ENCODE measurements around the gene AIG1. TPM values are rescaled to one million over a fixed set of nuclear protein-coding genes. Genes with fewer than 3 reads are reported as not detected.

Gene AIG1
- total and polyA plus RNA-seq, 2 of the 4 experiments (the other 2 are of a cell fraction) = 21.3 to 27.1 TPM

DNA sequence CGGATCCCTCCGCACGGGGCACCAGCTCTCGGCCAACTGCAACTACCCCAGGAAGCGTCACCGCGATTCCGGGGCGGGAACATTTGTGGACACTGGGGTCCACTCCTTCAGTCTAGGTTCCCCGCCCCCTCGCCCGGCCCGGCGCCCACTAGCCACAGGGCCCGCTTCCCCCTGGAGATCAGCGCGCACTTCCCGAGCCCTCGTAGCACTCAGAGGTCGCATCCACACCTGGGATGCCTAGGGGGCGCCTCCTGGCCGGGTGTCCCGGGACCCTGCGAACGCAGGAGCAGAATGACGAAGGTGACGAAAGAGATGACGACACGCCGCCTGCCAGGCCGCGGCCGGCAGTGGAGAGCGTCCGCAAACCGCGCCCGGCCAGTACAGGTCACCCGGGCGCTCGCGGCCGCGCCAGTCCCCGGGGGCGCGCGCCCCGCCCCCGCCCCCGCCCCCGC is 309 bp upstream of the AIG1 start:
- intact Hi-C loops (cut with micrococcal nuclease) = loop anchor here (2.0 to 5.0 kb wide), 2 partner anchors 114 to 367 kb away; no protein-coding TSS in a partner anchor
- TF ChIP-seq, protein P1, sequence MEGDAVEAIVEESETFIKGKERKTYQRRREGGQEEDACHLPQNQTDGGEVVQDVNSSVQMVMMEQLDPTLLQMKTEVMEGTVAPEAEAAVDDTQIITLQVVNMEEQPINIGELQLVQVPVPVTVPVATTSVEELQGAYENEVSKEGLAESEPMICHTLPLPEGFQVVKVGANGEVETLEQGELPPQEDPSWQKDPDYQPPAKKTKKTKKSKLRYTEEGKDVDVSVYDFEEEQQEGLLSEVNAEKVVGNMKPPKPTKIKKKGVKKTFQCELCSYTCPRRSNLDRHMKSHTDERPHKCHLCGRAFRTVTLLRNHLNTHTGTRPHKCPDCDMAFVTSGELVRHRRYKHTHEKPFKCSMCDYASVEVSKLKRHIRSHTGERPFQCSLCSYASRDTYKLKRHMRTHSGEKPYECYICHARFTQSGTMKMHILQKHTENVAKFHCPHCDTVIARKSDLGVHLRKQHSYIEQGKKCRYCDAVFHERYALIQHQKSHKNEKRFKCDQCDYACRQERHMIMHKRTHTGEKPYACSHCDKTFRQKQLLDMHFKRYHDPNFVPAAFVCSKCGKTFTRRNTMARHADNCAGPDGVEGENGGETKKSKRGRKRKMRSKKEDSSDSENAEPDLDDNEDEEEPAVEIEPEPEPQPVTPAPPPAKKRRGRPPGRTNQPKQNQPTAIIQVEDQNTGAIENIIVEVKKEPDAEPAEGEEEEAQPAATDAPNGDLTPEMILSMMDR (conservative IDR thresholded peaks at IDR 0.05; ENCODE audit: low read depth, low read length) = no peak
- TF ChIP-seq FOS (IDR thresholded peaks at IDR 0.05; ENCODE audit: low read depth, low read length) = no peak
- no peak for TF ChIP-seq RAD21 (IDR thresholded peaks at IDR 0.05; ENCODE audit: low read length)
- no peak for TF ChIP-seq RCOR1 (IDR thresholded peaks at IDR 0.05; ENCODE audit: insufficient replicate concordance, low read length)
- peak; percentile 66; the same call in 1 of the 2 replicates for TF ChIP-seq CEBPB (IDR thresholded peaks at IDR 0.05; ENCODE audit: low read depth, low read length)
- TF ChIP-seq MAFK (IDR thresholded peaks at IDR 0.05; ENCODE audit: low read depth, low read length) = no peak
- TF ChIP-seq, protein P2, sequence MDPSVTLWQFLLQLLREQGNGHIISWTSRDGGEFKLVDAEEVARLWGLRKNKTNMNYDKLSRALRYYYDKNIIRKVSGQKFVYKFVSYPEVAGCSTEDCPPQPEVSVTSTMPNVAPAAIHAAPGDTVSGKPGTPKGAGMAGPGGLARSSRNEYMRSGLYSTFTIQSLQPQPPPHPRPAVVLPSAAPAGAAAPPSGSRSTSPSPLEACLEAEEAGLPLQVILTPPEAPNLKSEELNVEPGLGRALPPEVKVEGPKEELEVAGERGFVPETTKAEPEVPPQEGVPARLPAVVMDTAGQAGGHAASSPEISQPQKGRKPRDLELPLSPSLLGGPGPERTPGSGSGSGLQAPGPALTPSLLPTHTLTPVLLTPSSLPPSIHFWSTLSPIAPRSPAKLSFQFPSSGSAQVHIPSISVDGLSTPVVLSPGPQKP (IDR thresholded peaks at IDR 0.05; ENCODE audit: borderline replicate concordance, low read depth, low read length) = no peak
- peak; percentile 14; the same call in 1 of the 2 replicates for TF ChIP-seq CHD1 (IDR thresholded peaks at IDR 0.05; ENCODE audit: low read depth, low read length)
- TF ChIP-seq, protein P3, sequence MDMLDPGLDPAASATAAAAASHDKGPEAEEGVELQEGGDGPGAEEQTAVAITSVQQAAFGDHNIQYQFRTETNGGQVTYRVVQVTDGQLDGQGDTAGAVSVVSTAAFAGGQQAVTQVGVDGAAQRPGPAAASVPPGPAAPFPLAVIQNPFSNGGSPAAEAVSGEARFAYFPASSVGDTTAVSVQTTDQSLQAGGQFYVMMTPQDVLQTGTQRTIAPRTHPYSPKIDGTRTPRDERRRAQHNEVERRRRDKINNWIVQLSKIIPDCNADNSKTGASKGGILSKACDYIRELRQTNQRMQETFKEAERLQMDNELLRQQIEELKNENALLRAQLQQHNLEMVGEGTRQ (IDR thresholded peaks at IDR 0.05; ENCODE audit: low read depth, low read length) = no peak
- no peak for TF ChIP-seq NFE2L2 (IDR thresholded peaks at IDR 0.05; ENCODE audit: low read depth, low read length)
- TF ChIP-seq MAZ (IDR thresholded peaks at IDR 0.05; ENCODE audit: borderline replicate concordance, low read depth, low read length) = no peak
- no peak for TF ChIP-seq RFX5 (IDR thresholded peaks at IDR 0.05; ENCODE audit: low read depth, low read length)
- TF ChIP-seq MXI1 (IDR thresholded peaks at IDR 0.05; ENCODE audit: borderline replicate concordance, low read depth, low read length) = no peak; the same call in 1 of the 2 replicates
- no peak for TF ChIP-seq SMC3 (IDR thresholded peaks at IDR 0.05; ENCODE audit: low read depth, low read length)
- TF ChIP-seq BHLHE40 (IDR thresholded peaks at IDR 0.05; ENCODE audit: low read depth, low read length) = no peak; the same call in 1 of the 2 replicates

More for the DNA sequence above, 309 bp upstream of the AIG1 start:
- H2AK9ac ChIP-seq (replicated peaks; ENCODE audit: low read depth, low read length, poor library complexity) = peak overlapping the region; percentile 93
- DNase-seq = peak; percentile 81
- H3K9me1 ChIP-seq (ENCODE audit: insufficient read depth, low read length) = 0 out of 2 replicates have a peak, but pooled peaks cover 4% of the 10 kb centered on the region
- peak overlapping the region; percentile 59 for H2AK5ac ChIP-seq (ENCODE audit: low read depth, low read length)
- H3K4me1 ChIP-seq (ENCODE audit: control insufficient read depth, insufficient read depth, low read length) = peaks cover 7% of the 10 kb centered on the region
- 3% methylated on average over 8 of the region's 52 CpGs; no CpG with 5 or more reads in 1 of the 2 experiments for WGBS, 2 experiments (ENCODE audit: extremely low coverage in 2 of 2, insufficient read length in 1 of 2)
- H2AFZ ChIP-seq (replicated peaks; ENCODE audit: low read length, poor library complexity) = peak overlapping the region; percentile 99
- H3K9ac ChIP-seq (ENCODE audit: low read depth, low read length) = peak overlapping the region; percentile 87
- H3K4me3 ChIP-seq (ENCODE audit: insufficient read depth, low read depth, low read length) = peak overlapping the region; percentile 97
- peak overlapping the region; percentile 75; the same call in 1 of the 3 replicates for H2BK15ac ChIP-seq (ENCODE audit: low read depth, low read length)
- H3K4ac ChIP-seq (ENCODE audit: low read depth, low read length) = peak overlapping the region; percentile 93
- H2BK120ac ChIP-seq (ENCODE audit: low read depth, low read length) = peak overlapping the region; percentile 92
- in situ Hi-C loops (cut with MboI; ENCODE audit: low sequenced_read_pairs) = no loop called here
- peak overlapping the region; percentile 84 for H2BK20ac ChIP-seq (ENCODE audit: low read depth, low read length)
- H4K20me1 ChIP-seq (ENCODE audit: insufficient read depth, low read length) = no peaks in the 10 kb centered on the region
- peak overlapping the region; percentile 82 for H2BK5ac ChIP-seq (ENCODE audit: low read depth, low read length, poor library complexity, severe bottlenecking)
- ChIA-PET POLR2A (ENCODE audit: unreplicated experiment) (interaction anchor here (0.6 kb wide), 1 partner anchor 173 kb away, joined by 4 read pairs; no protein-coding TSS in a partner anchor), CTCF (no interaction called here)
- peak overlapping the region; percentile 95 for H4K5ac ChIP-seq (ENCODE audit: low read depth, low read length)
- peak overlapping the region; percentile 89 for H4K91ac ChIP-seq (ENCODE audit: insufficient read depth, low read depth, low read length)
- peak overlapping the region; percentile 83; the same call in 1 of the 2 replicates for H3K23ac ChIP-seq (ENCODE audit: low read depth, low read length)
- H3K27me3 ChIP-seq (ENCODE audit: control insufficient read depth, insufficient read depth, low read length) = no peaks in the 10 kb centered on the region
- peak overlapping the region; percentile 93 for H3K4me2 ChIP-seq (ENCODE audit: low read depth, low read length)
- peak overlapping the region; percentile 93 for H3K14ac ChIP-seq (replicated peaks; ENCODE audit: low read depth, low read length)
- H3K9me3 ChIP-seq (ENCODE audit: control insufficient read depth, insufficient read depth, low read length) = no peaks in the 10 kb centered on the region
- peak overlapping the region; percentile 56; the same call in 1 of the 2 replicates for H3K56ac ChIP-seq (ENCODE audit: extremely low read depth, insufficient read depth, low read length)
- no peaks in the 10 kb centered on the region for H3K36me3 ChIP-seq (ENCODE audit: control insufficient read depth, insufficient read depth, low read length)
- peak overlapping the region; percentile 93 for H3K18ac ChIP-seq (ENCODE audit: low read depth, low read length)
- ATAC-seq (ENCODE audit: low read depth) = peak; percentile 90
- H4K8ac ChIP-seq (ENCODE audit: low read depth in 2 of 2, low read length in 2 of 2) = peak overlapping the region; percentile 69 to 87
- H3K27ac ChIP-seq (ENCODE audit: insufficient read depth, low read length) = peak overlapping the region; percentile 86
- dilution Hi-C loops (cut with HindIII; ENCODE audit: low sequenced_read_pairs, unreplicated experiment) = no loop called here
- BruUV-seq (replicated peaks) = no TSS peak
- peaks cover 3 to 17% of the 10 kb centered on the region in 2 experiments; a peak in 2 of 4 replicates for H3K79me1 ChIP-seq (ENCODE audit: low read depth in 1 of 2, low read length in 2 of 2)
